ENCODE data around the gene TMEM45A.
"Not testable (repeated sequence)": the region's sequence is repeated elsewhere in the genome, so short reads cannot be mapped to it uniquely, and the experiment has no call there.

The TMEM45A gene

GRCh38 chr3:100492059-100493006, at the start of gene TMEM45A:
Gene TMEM45A (plus strand): TSS chr3:100492619. CDS start chr3:100555212, 62,593 bp downstream.
- DNase-seq (ENCODE audit: low spot score) = peak; percentile 100

GRCh38 chr3:100443690-100444089, 48.7 kb upstream of the TMEM45A start:
- DNase-seq (ENCODE audit: low spot score) = no peak

- DNase-seq (ENCODE audit: low spot score) = not testable (repeated sequence)
Measured at GRCh38 chr3:100447067-100447466, 45.4 kb upstream of the TMEM45A start.

GRCh38 chr3:100448079-100448478, 44.3 kb upstream of the TMEM45A start:
- no peak for DNase-seq (ENCODE audit: low spot score)

GRCh38 chr3:100449214-100449613, 43.2 kb upstream of the TMEM45A start:
- no peak for DNase-seq (ENCODE audit: low spot score)

- no peak for DNase-seq (ENCODE audit: low spot score)
Measured at GRCh38 chr3:100454677-100455076, 37.7 kb upstream of the TMEM45A start.

GRCh38 chr3:100455841-100456550, 36.4 kb upstream of the TMEM45A start:
- DNase-seq (ENCODE audit: low spot score) = no peak

- no peak for DNase-seq (ENCODE audit: low spot score)
Measured at GRCh38 chr3:100456745-100457144, 35.7 kb upstream of the TMEM45A start.

GRCh38 chr3:100457811-100458210, 34.6 kb upstream of the TMEM45A start:
- DNase-seq (ENCODE audit: low spot score) = no peak

GRCh38 chr3:100458814-100459213, 33.6 kb upstream of the TMEM45A start:
- DNase-seq (ENCODE audit: low spot score) = no peak

GRCh38 chr3:100463002-100463401, 29.4 kb upstream of the TMEM45A start:
- peak; percentile 63 for DNase-seq (ENCODE audit: low spot score)

GRCh38 chr3:100463646-100464155, 28.7 kb upstream of the TMEM45A start:
- no peak for DNase-seq (ENCODE audit: low spot score)

- DNase-seq (ENCODE audit: low spot score) = no peak
Measured at GRCh38 chr3:100465892-100466777, 26.3 kb upstream of the TMEM45A start.

- no peak for DNase-seq (ENCODE audit: low spot score)
Measured at GRCh38 chr3:100467133-100467532, 25.3 kb upstream of the TMEM45A start.

GRCh38 chr3:100468676-100469075, 23.7 kb upstream of the TMEM45A start:
- no peak for DNase-seq (ENCODE audit: low spot score)

- DNase-seq (ENCODE audit: low spot score) = no peak
Measured at GRCh38 chr3:100470951-100471350, 21.5 kb upstream of the TMEM45A start.

- no peak for DNase-seq (ENCODE audit: low spot score)
Measured at GRCh38 chr3:100471444-100471843, 21.0 kb upstream of the TMEM45A start.

GRCh38 chr3:100477851-100478360, 14.5 kb upstream of the TMEM45A start:
- DNase-seq (ENCODE audit: low spot score) = not testable (repeated sequence)

- not testable (repeated sequence) for DNase-seq (ENCODE audit: low spot score)
Measured at GRCh38 chr3:100478521-100478920, 13.9 kb upstream of the TMEM45A start.

GRCh38 chr3:100480081-100480480, 12.3 kb upstream of the TMEM45A start:
- no peak for DNase-seq (ENCODE audit: low spot score)

- DNase-seq (ENCODE audit: low spot score) = peak; percentile 35
Measured at GRCh38 chr3:100482176-100482575, 10.2 kb upstream of the TMEM45A start.

- DNase-seq (ENCODE audit: low spot score) = no peak
Measured at GRCh38 chr3:100483529-100483928, 8.9 kb upstream of the TMEM45A start.
